ENCODE measurements around the gene SLC2A11.
"Not testable (repeated sequence)": the region's sequence is repeated elsewhere in the genome, so short reads cannot be mapped to it uniquely, and the experiment has no call there.

The SLC2A11 gene

GRCh38 chr22:23862103-23862502, 4.4 kb downstream of the SLC2A11 start:
- no peak for ATAC-seq (replicated peaks; ENCODE audit: extremely low read depth, poor library complexity, severe bottlenecking)
- H3K4me1 Mint-ChIP-seq: peaks cover 24% of the 10 kb centered on the region
- H3K9me3 Mint-ChIP-seq: no peaks in the 10 kb centered on the region
- H3K27ac Mint-ChIP-seq (ENCODE audit: low read depth): no peak overlapping the region
- H3K36me3 Mint-ChIP-seq (ENCODE audit: insufficient read depth): peaks cover 7% of the 10 kb centered on the region
- no peaks in the 10 kb centered on the region for H3K27me3 Mint-ChIP-seq
- no peak overlapping the region for H3K4me3 Mint-ChIP-seq
- DNase-seq (ENCODE audit: low spot score in 2 of 2): no peak

GRCh38 chr22:23864499-23865154, 7.0 kb downstream of the SLC2A11 start:
- not testable (repeated sequence) for DNase-seq (ENCODE audit: low spot score in 2 of 2); H3K27me3 Mint-ChIP-seq; ATAC-seq (replicated peaks; ENCODE audit: extremely low read depth, poor library complexity, severe bottlenecking); H3K4me1 Mint-ChIP-seq; H3K36me3 Mint-ChIP-seq (ENCODE audit: insufficient read depth); H3K4me3 Mint-ChIP-seq; H3K27ac Mint-ChIP-seq (ENCODE audit: low read depth); H3K9me3 Mint-ChIP-seq

DNA sequence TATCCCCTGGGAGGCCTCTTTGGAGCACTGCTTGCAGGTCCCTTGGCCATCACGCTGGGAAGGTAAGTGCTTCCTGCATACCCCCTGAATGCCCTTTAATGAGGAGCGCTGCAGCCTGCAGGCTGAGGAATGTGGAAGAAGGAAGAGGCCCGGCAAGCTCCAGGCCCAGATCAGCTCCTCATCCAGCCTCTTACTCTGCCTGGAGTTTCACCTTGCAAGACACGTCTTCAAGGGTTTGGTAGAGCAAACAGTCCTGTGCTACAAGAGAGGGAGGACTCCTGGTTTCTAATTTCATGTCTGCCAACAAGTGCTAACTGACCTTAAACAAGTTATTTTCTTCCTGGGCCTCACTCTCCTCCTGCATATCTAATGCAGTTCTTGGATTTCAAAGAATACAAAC, 10.9 kb downstream of the SLC2A11 start:
- ATAC-seq (replicated peaks; ENCODE audit: extremely low read depth, poor library complexity, severe bottlenecking) (no peak), DNase-seq (ENCODE audit: low spot score in 2 of 2) (no peak)
- Mint-ChIP-seq H3K9me3 (no peaks in the 10 kb centered on the region), H3K27ac (ENCODE audit: low read depth) (no peak overlapping the region), H3K36me3 (ENCODE audit: insufficient read depth) (peaks cover 4% of the 10 kb centered on the region), H3K27me3 (no peaks in the 10 kb centered on the region), H3K4me3 (no peak overlapping the region), H3K4me1 (no peaks in the 10 kb centered on the region)

DNA sequence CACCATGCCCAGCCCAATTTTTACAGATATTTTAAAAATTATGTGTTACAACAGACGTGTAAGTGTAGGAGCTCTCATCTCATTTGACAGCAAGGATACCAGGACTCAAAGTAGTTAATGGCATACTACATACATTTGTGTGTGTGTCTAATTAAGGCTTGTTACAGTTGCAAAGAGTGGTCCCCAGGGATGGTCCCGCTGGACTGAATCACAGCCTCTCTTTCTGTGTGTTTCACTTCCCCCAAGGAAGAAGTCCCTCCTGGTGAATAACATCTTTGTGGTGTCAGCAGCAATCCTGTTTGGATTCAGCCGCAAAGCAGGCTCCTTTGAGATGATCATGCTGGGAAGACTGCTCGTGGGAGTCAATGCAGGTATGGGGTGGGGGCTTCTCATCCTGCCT, 17.2 kb downstream of the SLC2A11 start:
- Mint-ChIP-seq H3K27ac (ENCODE audit: low read depth) (no peak overlapping the region), H3K4me3 (no peak overlapping the region), H3K4me1 (no peaks in the 10 kb centered on the region), H3K27me3 (no peaks in the 10 kb centered on the region), H3K36me3 (ENCODE audit: insufficient read depth) (peaks cover 6% of the 10 kb centered on the region), H3K9me3 (no peaks in the 10 kb centered on the region)
- ATAC-seq (replicated peaks; ENCODE audit: extremely low read depth, poor library complexity, severe bottlenecking) (no peak), DNase-seq (ENCODE audit: low spot score in 2 of 2) (no peak)

GRCh38 chr22:23875801-23876200, 18.1 kb downstream of the SLC2A11 start:
- Mint-ChIP-seq H3K27ac (ENCODE audit: low read depth) (no peak overlapping the region), H3K4me3 (no peak overlapping the region), H3K9me3 (no peaks in the 10 kb centered on the region), H3K27me3 (no peaks in the 10 kb centered on the region), H3K4me1 (no peaks in the 10 kb centered on the region), H3K36me3 (ENCODE audit: insufficient read depth) (peaks cover 4% of the 10 kb centered on the region)
- ATAC-seq (replicated peaks; ENCODE audit: extremely low read depth, poor library complexity, severe bottlenecking) (no peak), DNase-seq (ENCODE audit: low spot score in 2 of 2) (no peak)

GRCh38 chr22:23877566-23877965, 19.9 kb downstream of the SLC2A11 start:
- ATAC-seq (replicated peaks; ENCODE audit: extremely low read depth, poor library complexity, severe bottlenecking) (no peak), DNase-seq (ENCODE audit: low spot score in 2 of 2) (no peak)
- Mint-ChIP-seq H3K4me1 (no peaks in the 10 kb centered on the region), H3K27me3 (no peaks in the 10 kb centered on the region), H3K9me3 (no peaks in the 10 kb centered on the region), H3K36me3 (ENCODE audit: insufficient read depth) (peaks cover 6% of the 10 kb centered on the region), H3K27ac (ENCODE audit: low read depth) (no peak overlapping the region), H3K4me3 (no peak overlapping the region)

DNA sequence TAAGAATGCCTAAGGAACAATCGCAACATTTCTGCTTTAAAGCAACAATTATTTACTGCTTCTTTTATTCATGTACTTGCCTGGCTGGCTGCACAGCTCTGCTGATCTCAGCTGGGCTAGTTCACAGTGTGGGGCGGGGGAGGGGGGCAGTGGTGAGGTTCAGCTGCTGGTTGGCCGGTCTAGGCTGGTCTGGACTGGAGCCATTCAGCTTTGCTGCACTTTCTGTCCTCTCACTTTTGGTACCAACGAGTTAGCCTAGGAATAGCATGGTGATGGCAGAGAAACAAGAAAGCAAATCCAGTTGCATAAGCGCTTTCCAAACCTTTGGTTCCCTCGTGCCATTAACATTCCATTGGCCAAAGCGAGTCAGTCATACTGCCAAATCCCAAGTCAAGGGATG, 20.5 kb downstream of the SLC2A11 start:
- Mint-ChIP-seq H3K36me3 (ENCODE audit: insufficient read depth) (peaks cover 6% of the 10 kb centered on the region), H3K9me3 (no peaks in the 10 kb centered on the region), H3K4me3 (no peak overlapping the region), H3K4me1 (no peaks in the 10 kb centered on the region), H3K27me3 (no peaks in the 10 kb centered on the region), H3K27ac (ENCODE audit: low read depth) (no peak overlapping the region)
- DNase-seq (ENCODE audit: low spot score in 2 of 2) (no peak), ATAC-seq (replicated peaks; ENCODE audit: extremely low read depth, poor library complexity, severe bottlenecking) (no peak)

DNA sequence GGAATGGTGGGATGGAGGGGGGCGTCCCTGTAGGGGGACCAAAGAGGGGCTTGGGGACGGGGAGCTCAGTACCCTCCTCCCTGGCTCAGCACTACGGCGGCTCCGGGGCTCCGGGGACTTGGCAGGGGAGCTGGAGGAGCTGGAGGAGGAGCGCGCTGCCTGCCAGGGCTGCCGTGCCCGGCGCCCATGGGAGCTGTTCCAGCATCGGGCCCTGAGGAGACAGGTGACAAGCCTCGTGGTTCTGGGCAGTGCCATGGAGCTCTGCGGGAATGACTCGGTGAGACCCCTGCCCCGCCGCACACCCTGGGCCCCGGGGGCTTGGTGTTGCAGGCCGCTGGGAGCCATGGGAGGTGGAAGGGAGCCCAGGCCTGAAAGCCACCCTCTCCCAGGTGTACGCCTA, 24.7 kb downstream of the SLC2A11 start:
- no peaks in the 10 kb centered on the region for H3K4me1 Mint-ChIP-seq
- DNase-seq (ENCODE audit: low spot score in 2 of 2) (no peak), ATAC-seq (replicated peaks; ENCODE audit: extremely low read depth, poor library complexity, severe bottlenecking) (no peak)
- no peaks in the 10 kb centered on the region for H3K9me3 Mint-ChIP-seq
- no peak overlapping the region for H3K4me3 Mint-ChIP-seq
- H3K36me3 Mint-ChIP-seq (ENCODE audit: insufficient read depth): peaks cover 1% of the 10 kb centered on the region
- no peaks in the 10 kb centered on the region for H3K27me3 Mint-ChIP-seq
- no peak overlapping the region for H3K27ac Mint-ChIP-seq (ENCODE audit: low read depth)

DNA sequence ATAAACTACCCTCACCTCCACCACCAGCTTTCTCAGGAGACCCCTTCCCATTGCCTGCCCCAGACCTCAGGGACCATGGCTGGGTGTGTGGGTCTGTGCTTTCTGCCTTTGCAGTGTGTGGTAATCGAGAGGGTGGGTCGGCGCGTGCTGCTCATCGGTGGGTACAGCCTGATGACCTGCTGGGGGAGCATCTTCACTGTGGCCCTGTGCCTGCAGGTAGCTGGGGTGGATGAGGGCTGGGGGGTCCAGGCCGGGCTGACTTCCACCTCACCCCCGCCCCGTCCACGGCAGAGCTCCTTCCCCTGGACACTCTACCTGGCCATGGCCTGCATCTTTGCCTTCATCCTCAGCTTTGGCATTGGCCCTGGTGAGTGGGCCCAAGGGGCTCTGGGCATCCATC, 26.0 kb downstream of the SLC2A11 start:
- DNase-seq (ENCODE audit: low spot score in 2 of 2) (no peak), ATAC-seq (replicated peaks; ENCODE audit: extremely low read depth, poor library complexity, severe bottlenecking) (no peak)
- Mint-ChIP-seq H3K4me3 (no peak overlapping the region), H3K4me1 (no peaks in the 10 kb centered on the region), H3K27ac (ENCODE audit: low read depth) (no peak overlapping the region), H3K27me3 (no peaks in the 10 kb centered on the region), H3K36me3 (ENCODE audit: insufficient read depth) (peaks cover 1% of the 10 kb centered on the region), H3K9me3 (no peaks in the 10 kb centered on the region)

DNA sequence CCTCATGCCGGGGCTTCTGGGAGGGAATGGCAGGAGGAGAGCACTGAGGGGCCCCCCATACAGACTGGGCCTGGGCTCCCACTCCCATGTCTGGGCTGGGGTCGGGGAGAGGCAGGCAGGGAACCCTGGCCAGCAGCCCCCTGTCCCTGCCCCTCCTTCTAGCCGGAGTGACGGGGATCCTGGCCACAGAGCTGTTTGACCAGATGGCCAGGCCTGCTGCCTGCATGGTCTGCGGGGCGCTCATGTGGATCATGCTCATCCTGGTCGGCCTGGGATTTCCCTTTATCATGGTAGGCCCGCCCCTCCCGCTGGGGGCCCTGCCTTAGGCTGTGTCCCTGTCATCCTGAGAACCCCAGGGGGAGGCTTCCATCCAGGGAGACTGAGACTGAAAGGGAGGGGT, 26.5 kb downstream of the SLC2A11 start:
- Mint-ChIP-seq H3K4me1 (no peaks in the 10 kb centered on the region), H3K9me3 (no peaks in the 10 kb centered on the region), H3K27ac (ENCODE audit: low read depth) (no peak overlapping the region), H3K36me3 (ENCODE audit: insufficient read depth) (peaks cover 1% of the 10 kb centered on the region), H3K4me3 (no peak overlapping the region), H3K27me3 (no peaks in the 10 kb centered on the region)
- no peak for DNase-seq (ENCODE audit: low spot score in 2 of 2)
- no peak for ATAC-seq (replicated peaks; ENCODE audit: extremely low read depth, poor library complexity, severe bottlenecking)

GRCh38 chr22:23888615-23889401, 31.1 kb downstream of the SLC2A11 start:
- peaks cover 10% of the 10 kb centered on the region for H3K4me1 Mint-ChIP-seq
- DNase-seq (ENCODE audit: low spot score in 2 of 2): no peak

DNA sequence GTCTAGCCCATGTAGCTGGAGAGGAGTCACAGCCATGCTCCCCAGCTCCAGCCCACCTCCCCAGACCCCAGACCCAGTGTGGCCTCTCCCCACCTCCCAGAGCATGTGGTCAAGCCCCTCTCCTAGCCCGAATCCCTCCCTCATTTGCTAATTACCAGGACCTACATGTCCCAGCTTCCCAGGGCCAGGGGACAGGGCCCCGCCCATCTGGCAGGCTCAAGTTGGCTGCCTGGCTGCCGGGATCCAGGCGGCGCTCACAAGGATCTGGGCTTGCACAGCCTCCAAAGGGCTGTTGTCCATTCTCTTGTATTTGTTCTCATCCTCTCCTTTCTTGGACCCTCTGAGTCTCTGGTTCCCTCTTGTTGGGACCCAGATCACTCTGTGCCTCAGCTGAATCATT, 31.9 kb downstream of the SLC2A11 start:
- no peak overlapping the region for H3K4me3 Mint-ChIP-seq
- no peaks in the 10 kb centered on the region for H3K27me3 Mint-ChIP-seq
- H3K36me3 Mint-ChIP-seq (ENCODE audit: insufficient read depth): peaks cover 5% of the 10 kb centered on the region
- no peaks in the 10 kb centered on the region for H3K9me3 Mint-ChIP-seq
- H3K4me1 Mint-ChIP-seq: peaks cover 12% of the 10 kb centered on the region
- ATAC-seq (replicated peaks; ENCODE audit: extremely low read depth, poor library complexity, severe bottlenecking) (no peak), DNase-seq (ENCODE audit: low spot score in 2 of 2) (no peak)
- H3K27ac Mint-ChIP-seq (ENCODE audit: low read depth): no peak overlapping the region

More at GRCh38 chr22:23888615-23889401, 31.1 kb downstream of the SLC2A11 start:
- Mint-ChIP-seq H3K9me3 (no peaks in the 10 kb centered on the region), H3K36me3 (ENCODE audit: insufficient read depth) (peaks cover under 1% of the 10 kb centered on the region), H3K27ac (ENCODE audit: low read depth) (no peak overlapping the region), H3K27me3 (no peaks in the 10 kb centered on the region), H3K4me3 (no peak overlapping the region)
- no peak for ATAC-seq (replicated peaks; ENCODE audit: extremely low read depth, poor library complexity, severe bottlenecking)

DNA sequence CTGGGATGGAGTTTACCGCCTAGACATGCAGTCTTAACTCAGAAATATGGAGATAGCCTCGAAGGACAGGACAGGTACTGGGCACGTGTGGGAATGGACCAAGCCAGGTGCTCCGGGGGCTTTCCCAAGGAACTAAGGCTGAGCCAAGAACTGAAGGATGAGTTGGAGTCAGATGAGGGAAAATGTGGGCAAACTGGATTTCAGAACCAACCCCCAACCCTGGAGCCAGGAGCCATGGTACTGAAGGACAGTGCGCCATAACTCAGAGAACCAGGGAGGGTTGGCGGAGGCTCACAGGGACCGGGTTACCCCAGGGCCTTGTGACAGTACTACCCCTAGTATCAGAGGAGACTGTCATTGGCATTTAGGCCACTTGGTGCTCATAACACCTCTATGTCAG, 34.1 kb downstream of the SLC2A11 start:
- ATAC-seq (replicated peaks; ENCODE audit: extremely low read depth, poor library complexity, severe bottlenecking) (no peak), DNase-seq (ENCODE audit: low spot score in 2 of 2) (no peak)
- Mint-ChIP-seq H3K4me1 (peaks cover 25% of the 10 kb centered on the region), H3K27me3 (no peaks in the 10 kb centered on the region), H3K9me3 (no peaks in the 10 kb centered on the region), H3K36me3 (ENCODE audit: insufficient read depth) (peaks cover 10% of the 10 kb centered on the region), H3K4me3 (no peak overlapping the region), H3K27ac (ENCODE audit: low read depth) (no peak overlapping the region)
